NAMALWA (cell line): ENCODE results near the gene DUSP3.

Experiments used
- DNase-seq: peaks from one replicate; pipeline ENCODE4 v3.0.0-alpha.2; 2015; ENCODE audit warnings: low spot score

Gene DUSP3

DNA sequence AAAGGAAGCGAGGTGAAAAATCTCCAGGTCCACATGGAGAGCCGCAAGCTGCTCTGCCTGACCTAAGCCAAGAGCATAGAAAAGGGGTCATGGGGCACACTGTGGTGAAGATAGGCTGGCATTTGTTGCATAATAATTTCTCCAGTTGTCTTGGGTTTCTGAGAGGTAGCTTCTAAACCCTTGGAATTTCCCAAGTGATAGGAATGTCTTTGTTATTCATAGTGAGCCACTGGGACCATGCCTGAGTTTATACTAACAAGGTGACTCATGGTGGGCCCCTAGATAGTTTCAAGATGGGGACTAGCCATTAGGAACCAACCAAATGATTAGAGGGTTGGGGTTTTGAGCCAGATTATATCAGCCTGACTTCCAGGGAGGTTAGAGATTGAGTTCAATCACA, 45.8 kb downstream of the DUSP3 start:
- no peak for DNase-seq

GRCh38 chr17:43728081-43728480, 50.7 kb downstream of the DUSP3 start:
- DNase-seq, result no peak

DNA sequence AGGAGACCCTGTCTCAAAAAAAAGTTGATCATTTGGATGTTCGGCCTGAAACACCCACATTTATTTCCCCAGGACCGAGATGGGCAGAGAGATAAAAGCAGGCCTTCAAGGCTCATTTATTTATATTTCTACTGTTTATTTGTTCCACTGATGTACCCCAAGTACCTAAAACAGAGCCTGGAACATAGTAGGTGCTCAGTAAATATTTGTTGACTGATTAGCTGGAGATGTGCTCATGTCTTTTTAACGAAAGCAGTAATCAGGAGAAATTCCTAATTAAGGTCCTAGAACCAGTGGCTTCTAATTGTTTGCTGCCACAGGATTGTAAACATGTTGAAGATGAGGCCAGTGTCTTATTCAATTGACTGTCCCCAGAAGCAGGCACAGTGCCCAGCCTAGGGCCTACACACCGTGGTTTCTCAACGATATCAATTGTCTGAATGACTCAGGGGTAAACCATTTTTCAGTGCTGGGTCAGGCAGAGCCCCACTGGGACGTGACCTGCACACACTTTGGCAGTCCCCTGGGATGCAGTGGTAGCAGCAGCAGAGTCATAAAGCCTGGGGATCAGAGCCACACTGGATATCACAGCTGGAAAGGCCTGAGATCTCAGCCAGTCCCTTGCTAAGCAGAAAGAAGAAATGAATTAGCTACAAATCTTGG, 54.9 kb downstream of the DUSP3 start:
- no peak for DNase-seq

GRCh38 chr17:43722870-43723665, 55.7 kb downstream of the DUSP3 start:
- no peak for DNase-seq

GRCh38 chr17:43722269-43722619, 56.5 kb downstream of the DUSP3 start:
- DNase-seq, result no peak

- no peak for DNase-seq
Measured at GRCh38 chr17:43721537-43722268, 57.1 kb downstream of the DUSP3 start.

GRCh38 chr17:43720311-43721060, 58.3 kb downstream of the DUSP3 start:
- DNase-seq, result no peak

- no peak for DNase-seq
Measured at GRCh38 chr17:43719578-43719977, 59.2 kb downstream of the DUSP3 start.

GRCh38 chr17:43718544-43718943, 60.2 kb downstream of the DUSP3 start:
- no peak for DNase-seq

DNA sequence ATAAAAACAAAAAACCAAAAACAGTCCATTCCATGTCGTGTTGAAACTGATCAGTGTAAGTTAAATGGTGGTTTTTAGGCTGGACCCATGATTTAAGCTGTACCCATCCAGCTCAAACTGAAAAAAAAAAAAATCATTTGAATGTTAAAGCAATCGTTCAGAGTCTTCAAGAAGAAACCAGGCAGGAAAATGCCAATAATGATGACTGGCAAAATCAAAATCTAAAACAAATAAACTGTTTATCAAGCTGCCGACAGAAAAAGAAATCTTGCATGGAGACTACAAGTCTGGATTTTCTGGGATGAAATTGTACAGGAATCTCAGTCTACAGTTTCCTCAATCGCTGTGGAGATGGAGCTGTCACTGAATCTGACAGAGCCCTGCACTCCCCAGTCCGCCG, 60.9 kb downstream of the DUSP3 start:
- no peak for DNase-seq
